ENCODE results near the gene MEX3A. TPM values are rescaled to one million over a fixed set of nuclear protein-coding genes. Genes with fewer than 3 reads are reported as not detected.
A peak's percentile ranks its signal among the peaks of the same experiment; 100 is the strongest.

Gene MEX3A
- total RNA-seq, 1 donor from 2014 or later, result 63.9 TPM

GRCh38 chr1:156086256-156086662 is 4.0 kb upstream of the MEX3A start:
- Mint-ChIP-seq H3K27me3 (ENCODE audit: unreplicated experiment) (peaks cover 9% of the 10 kb centered on the region), H3K36me3 (ENCODE audit: low read depth, unreplicated experiment) (no peaks in the 10 kb centered on the region), H3K4me1 (ENCODE audit: unreplicated experiment) (peaks cover 47% of the 10 kb centered on the region), H3K4me3 (ENCODE audit: unreplicated experiment) (no peak overlapping the region), H3K27ac (ENCODE audit: unreplicated experiment) (no peak overlapping the region), H3K9me3 (ENCODE audit: unreplicated experiment) (no peaks in the 10 kb centered on the region)
- no peak for TF ChIP-seq CTCF (IDR thresholded peaks at IDR 0.05; ENCODE audit: unreplicated experiment)
- no peak for DNase-seq (ENCODE audit: low spot score)

DNA sequence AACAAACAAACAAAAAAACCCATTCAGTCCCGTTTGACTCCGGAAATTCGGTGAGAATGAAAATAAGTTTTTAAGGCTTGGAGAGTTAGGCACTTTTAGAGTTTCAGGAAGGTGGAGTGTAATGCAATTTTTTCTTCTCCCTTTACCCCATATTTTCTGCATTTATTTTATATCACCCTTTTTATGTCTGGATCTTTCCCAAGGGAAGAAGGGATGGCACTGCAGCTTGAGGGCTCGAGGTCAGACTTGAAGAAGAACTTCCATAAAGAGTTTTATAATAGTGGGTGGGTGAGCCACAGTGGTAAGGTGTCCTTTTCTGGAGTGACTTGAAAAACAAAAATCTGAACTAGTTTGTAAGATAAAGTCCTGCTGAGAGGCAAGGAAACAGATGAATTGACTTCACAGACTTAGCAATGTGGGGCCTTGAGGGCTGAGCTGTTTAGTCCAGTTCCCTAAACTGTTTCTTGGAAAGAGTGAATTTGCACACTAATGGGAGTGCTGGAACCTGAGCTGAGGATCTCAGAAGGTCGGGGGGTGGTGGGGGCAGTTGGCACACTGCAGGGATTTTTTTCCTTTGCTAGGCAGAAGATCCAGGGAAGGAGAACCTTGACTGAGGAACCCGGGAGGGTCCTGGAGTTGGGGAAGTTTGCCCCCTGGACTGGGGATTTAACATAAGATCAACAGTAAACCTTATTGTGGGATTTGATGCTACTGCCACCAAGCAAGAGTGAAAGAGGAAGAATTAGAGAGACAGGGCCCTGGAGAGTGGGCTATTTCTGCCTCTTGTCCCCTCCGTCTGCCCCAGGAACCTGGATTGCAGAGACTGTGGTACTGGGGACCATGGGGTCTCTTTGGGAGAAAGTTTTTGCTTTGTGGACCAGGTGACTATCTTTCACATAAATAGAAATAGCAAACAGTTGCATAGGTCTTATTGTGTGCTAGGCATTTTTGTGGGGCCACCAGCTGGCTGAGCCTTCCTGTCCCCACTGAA is 1.8 kb upstream of the MEX3A start:
- Mint-ChIP-seq H3K9me3 (ENCODE audit: unreplicated experiment) (no peaks in the 10 kb centered on the region), H3K27me3 (ENCODE audit: unreplicated experiment) (peaks cover 14% of the 10 kb centered on the region), H3K36me3 (ENCODE audit: low read depth, unreplicated experiment) (peaks cover 4% of the 10 kb centered on the region), H3K27ac (ENCODE audit: unreplicated experiment) (peak overlapping the region; percentile 93), H3K4me3 (ENCODE audit: unreplicated experiment) (peak overlapping the region; percentile 99), H3K4me1 (ENCODE audit: unreplicated experiment) (peaks cover 50% of the 10 kb centered on the region)
- DNase-seq (ENCODE audit: low spot score), result no peak
- TF ChIP-seq CTCF (IDR thresholded peaks at IDR 0.05; ENCODE audit: unreplicated experiment), result no peak

GRCh38 chr1:156081917-156082308 is 352 bp downstream of the MEX3A start:
- Mint-ChIP-seq H3K27ac (ENCODE audit: unreplicated experiment) (peak overlapping the region; percentile 85), H3K4me3 (ENCODE audit: unreplicated experiment) (peak overlapping the region; percentile 96), H3K4me1 (ENCODE audit: unreplicated experiment) (peaks cover 69% of the 10 kb centered on the region), H3K36me3 (ENCODE audit: low read depth, unreplicated experiment) (peaks cover 23% of the 10 kb centered on the region), H3K27me3 (ENCODE audit: unreplicated experiment) (peaks cover 17% of the 10 kb centered on the region), H3K9me3 (ENCODE audit: unreplicated experiment) (no peaks in the 10 kb centered on the region)
- DNase-seq (ENCODE audit: low spot score), result no peak
- TF ChIP-seq CTCF (IDR thresholded peaks at IDR 0.05; ENCODE audit: unreplicated experiment), result no peak

DNA sequence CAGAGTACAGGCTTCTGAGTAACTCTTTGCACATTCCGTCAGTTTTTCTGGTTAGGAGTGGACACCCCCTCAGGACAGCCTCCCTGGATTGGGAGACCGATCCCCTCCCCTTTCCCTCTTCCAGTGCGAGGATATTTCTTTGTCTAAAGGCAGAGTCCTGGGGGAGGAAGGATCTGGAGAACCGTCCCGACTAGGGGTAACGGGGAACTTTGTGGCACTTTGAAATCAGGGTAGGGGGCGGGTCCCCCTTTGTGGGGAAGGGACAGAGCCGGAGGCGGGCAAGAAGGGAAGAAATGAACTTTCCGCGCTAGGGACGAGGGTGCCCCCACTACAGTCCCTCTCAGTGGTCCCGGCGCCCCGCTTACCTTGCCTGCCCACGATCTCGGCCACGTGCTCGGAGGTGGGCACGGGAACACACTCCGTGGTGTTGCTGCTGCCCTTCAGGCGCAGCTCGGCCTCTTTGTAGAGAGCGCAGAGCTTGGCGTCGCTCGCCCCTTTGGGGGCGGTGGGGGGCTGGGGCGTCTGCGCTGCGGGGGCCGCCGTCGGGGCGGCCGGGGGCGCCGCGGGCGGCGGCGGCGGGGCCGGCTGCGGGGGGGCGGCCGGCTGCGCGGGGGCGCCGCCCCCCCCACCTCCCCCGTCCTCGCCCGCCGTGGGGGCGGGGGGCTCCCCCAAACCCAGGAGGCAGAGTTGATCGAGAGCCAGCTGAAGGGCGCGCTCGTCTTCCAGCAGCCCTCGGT is 917 bp downstream of the MEX3A start:
- DNase-seq (ENCODE audit: low spot score), result no peak
- Mint-ChIP-seq H3K4me1 (ENCODE audit: unreplicated experiment) (peaks cover 68% of the 10 kb centered on the region), H3K27ac (ENCODE audit: unreplicated experiment) (peak overlapping the region; percentile 85), H3K4me3 (ENCODE audit: unreplicated experiment) (peak overlapping the region; percentile 97), H3K27me3 (ENCODE audit: unreplicated experiment) (peaks cover 17% of the 10 kb centered on the region), H3K9me3 (ENCODE audit: unreplicated experiment) (no peaks in the 10 kb centered on the region), H3K36me3 (ENCODE audit: low read depth, unreplicated experiment) (peaks cover 24% of the 10 kb centered on the region)
- TF ChIP-seq CTCF (IDR thresholded peaks at IDR 0.05; ENCODE audit: unreplicated experiment), result no peak

Data from endothelial cell (in vitro differentiated cells).